AG10803 (cell line): ENCODE data around the gene TMEM266.

ENCODE experiments used
- DNase-seq: peaks from one replicate; pipeline ENCODE4 v3.0.0; 2010; ENCODE audit warnings: low read depth
- H3K4me3 ChIP-seq: 2 replicates; pipeline ENCODE4 v1.5.1; 2011; ENCODE audit warnings: mild to moderate bottlenecking, low read length, control low read depth
- CTCF ChIP-seq: conservative IDR thresholded peaks from 2 replicates; pipeline ENCODE4 v1.5.1; 2011; ENCODE audit warnings: mild to moderate bottlenecking, low read length, control low read depth, inconsistent platforms

Gene TMEM266

GRCh38 chr15:76153241-76154197, 93.7 kb downstream of the TMEM266 start:
- no peak overlapping the region for H3K4me3 ChIP-seq
- DNase-seq: no peak
- no peak for TF ChIP-seq CTCF

GRCh38 chr15:76155731-76156130, 95.9 kb downstream of the TMEM266 start:
- TF ChIP-seq CTCF: no peak
- H3K4me3 ChIP-seq: no peak overlapping the region
- peak; percentile 96 for DNase-seq

- DNase-seq: no peak
- no peak for TF ChIP-seq CTCF
- no peak overlapping the region for H3K4me3 ChIP-seq
Measured at GRCh38 chr15:76158226-76158625, 98.4 kb downstream of the TMEM266 start.

- no peak overlapping the region for H3K4me3 ChIP-seq
- no peak for TF ChIP-seq CTCF
- DNase-seq: no peak
Measured at GRCh38 chr15:76158815-76159214, 99.0 kb downstream of the TMEM266 start.

- no peak for DNase-seq
- H3K4me3 ChIP-seq: no peak overlapping the region
- no peak for TF ChIP-seq CTCF
Measured at GRCh38 chr15:76159282-76159681, 99.5 kb downstream of the TMEM266 start.

GRCh38 chr15:76160426-76161152, 100.8 kb downstream of the TMEM266 start:
- TF ChIP-seq CTCF: no peak
- no peak overlapping the region for H3K4me3 ChIP-seq

More at GRCh38 chr15:76160426-76161152, 100.8 kb downstream of the TMEM266 start:
- DNase-seq: peak; percentile 52
